Spleen (tissue), 11 donors: Measurements from ENCODE around the gene HDAC4. TPM values are rescaled to one million over a fixed set of nuclear protein-coding genes. Genes with fewer than 3 reads are reported as not detected.

Experiments used
- DNase-seq: peaks from one replicate; pipeline ENCODE4 v3.0.0-alpha.2; 2020
- H3K27ac ChIP-seq, 8 donors: fragments of 200-600 bp; sonication (generic) in 7 of 8; 1 replicate in 4 of 8; 2 replicates in 4 of 8; pipeline versions ENCODE4 v1.5.0 to v1.8.0; 2016 to 2021; ENCODE audit warnings: inconsistent platforms in 4 of 8, mild to moderate bottlenecking in 4 of 8, moderate library complexity in 1 of 8
- H3K27me3 ChIP-seq, 7 donors: fragments of 200-600 bp; sonication (generic) in 6 of 7; replicated peaks in 1 of 7; 1 replicate in 4 of 7; 2 replicates in 3 of 7; pipeline versions ENCODE4 v1.5.0 to v1.8.0; 2016 to 2021; ENCODE audit warnings: inconsistent platforms in 3 of 7, mild to moderate bottlenecking in 1 of 7
- H3K36me3 ChIP-seq, 6 donors: fragments of 200-600 bp; sonication (generic) in 5 of 6; 1 replicate in 4 of 6; 2 replicates in 2 of 6; pipeline versions ENCODE4 v1.5.0 to v1.8.0; 2016 to 2021; ENCODE audit warnings: inconsistent platforms in 2 of 6
- H3K4me1 ChIP-seq, 6 donors: fragments of 200-600 bp; sonication (generic) in 5 of 6; 1 replicate in 3 of 6; 2 replicates in 3 of 6; pipeline versions ENCODE4 v1.5.0 to v1.8.0; 2016 to 2021; ENCODE audit warnings: inconsistent platforms in 3 of 6
- H3K4me3 ChIP-seq, 8 donors: fragments of 200-600 bp; sonication (generic) in 7 of 8; 1 replicate in 4 of 8; 2 replicates in 4 of 8; pipeline versions ENCODE4 v1.5.0 to v1.8.0; 2016 to 2021; ENCODE audit warnings: inconsistent platforms in 4 of 8, mild to moderate bottlenecking in 4 of 8, moderate library complexity in 2 of 8
- H3K9me3 ChIP-seq, 8 donors: fragments of 200-600 bp; sonication (generic) in 7 of 8; 1 replicate in 4 of 8; 2 replicates in 4 of 8; pipeline versions ENCODE4 v1.5.0 to v1.8.0; 2016 to 2021; ENCODE audit warnings: inconsistent platforms in 4 of 8
- CTCF ChIP-seq, 11 experiments: fragments of 200-600 bp in 7 of 11; fragments of 450-650 bp in 4 of 11; sonication (generic) in 4 of 11; IDR thresholded peaks in 8 of 11; conservative IDR thresholded peaks in 3 of 11; 1 replicate in 7 of 11; 2 replicates in 4 of 11; pipeline versions ENCODE4 v1.4.0 to v1.8.0; 2016 to 2021; ENCODE audit warnings: antibody characterized with exemption in 11 of 11, inconsistent platforms in 4 of 11, mild to moderate bottlenecking in 1 of 11
- POLR2A ChIP-seq, 3 donors: fragments of 450-650 bp; IDR thresholded peaks; one replicate each; pipeline ENCODE4 v1.5.1; 2017; ENCODE audit warnings: antibody characterized with exemption in 3 of 3, mild to moderate bottlenecking in 1 of 3
- POLR2AphosphoS5 ChIP-seq, 3 donors: sonication (generic); formaldehyde crosslinking; IDR thresholded peaks; one replicate each; pipeline ENCODE4 v1.5.1; 2017; ENCODE audit warnings: antibody characterized with exemption in 3 of 3
- WGBS, 5 donors: extraction: QIAGEN DNeasy Blood & Tissue Kit in 3 of 5; methylation state at CpG; one replicate each; pipeline versions ENCODE4 v1.1.5 to v1.1.7; 2013 to 2018; 5-methylcytosine and 5-hydroxymethylcytosine counted together
- intact Hi-C: fragments of 100-400 bp; cut with DNase I; formaldehyde crosslinking; loops from one replicate; pipeline ENCODE4 v1.15.0; 2023; ENCODE audit warnings: low total_unique reads
- polyA plus RNA-seq, 3 donors: library from polyadenylated mRNA; stranded (reverse); fragments of 200-250 nt; gene quantifications; one replicate each; pipeline ENCODE4 v1.2.1, GENCODE V29; 2013
- total RNA-seq, 7 donors: library from RNA; depleted of rRNA in 3 of 7; stranded (reverse); fragments of >200 nt in 3 of 7; fragmentation: NEBNext Ultra II Directional in 4 of 7; extraction: Animal tissue kit (Norgen Biotek cat#: 25700) in 4 of 7; gene quantifications; one replicate each; pipeline versions ENCODE4 v1.1.0 to v1.2.1, GENCODE V29; 2016 to 2021
- donor health status: healthy with polysubstance abuse.
- donor health status: DM: no; HTN: no; CAD: no; lungs with moderate emphysema.
- donor health status: DM: no; HTN: no; CAD: no.
- donor health status: Bipolar disorder and iron deficiency.
- donor health status: healthy.
- donor health status: DM: no; HTN: no; CAD: no.
- donor health status: DM: yes; HTN: yes; CAD: no.

HDAC4 gene
- total and polyA plus RNA-seq, 10 donors, result 3.2 to 122 (median 69.5) TPM

DNA sequence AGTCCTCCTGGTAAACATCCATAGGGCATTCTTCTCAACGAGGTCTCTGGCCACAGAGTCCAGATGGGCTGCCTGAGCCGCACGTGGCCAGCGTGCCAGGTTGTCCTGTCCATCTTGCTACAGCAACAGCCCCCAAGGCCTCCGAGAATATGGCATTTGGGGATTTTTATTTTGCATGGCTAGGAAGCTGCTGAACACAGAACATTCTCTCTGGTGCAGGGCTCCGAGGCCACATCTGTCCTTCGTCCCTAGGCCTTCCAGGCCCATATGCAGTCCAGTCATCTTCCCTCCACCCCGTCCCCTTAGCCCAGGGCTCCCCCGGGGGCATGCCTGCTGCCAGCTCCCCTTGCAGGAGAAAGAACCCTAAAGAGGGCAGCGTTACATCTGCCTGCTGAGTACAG is 2.3 kb downstream of the HDAC4 start:
- Histone ChIP-seq H3K27ac (peak overlapping the region in 1 of 8 donors; percentile 83), H3K9me3 (no peaks in the 10 kb centered on the region), H3K36me3 (no peaks in the 10 kb centered on the region), H3K4me1 (peaks cover 20 to 71% (median 40%) of the 10 kb centered on the region in 6 donors), H3K27me3 (no peaks in the 10 kb centered on the region), H3K4me3 (no peak overlapping the region)
- 81 to 89% (median 86%) methylated on average over 10 of the region's 10 CpGs for WGBS, 5 donors
- peak; percentile 76 for DNase-seq
- intact Hi-C loops, result no loop called here
- no peak for TF ChIP-seq CTCF (IDR thresholded peaks at IDR 0.05 in 8 of 11, conservative IDR thresholded peaks at IDR 0.05 in 3 of 11)
- TF ChIP-seq POLR2A (IDR thresholded peaks at IDR 0.05), result no peak
- TF ChIP-seq POLR2AphosphoS5 (IDR thresholded peaks at IDR 0.05), result no peak

DNA sequence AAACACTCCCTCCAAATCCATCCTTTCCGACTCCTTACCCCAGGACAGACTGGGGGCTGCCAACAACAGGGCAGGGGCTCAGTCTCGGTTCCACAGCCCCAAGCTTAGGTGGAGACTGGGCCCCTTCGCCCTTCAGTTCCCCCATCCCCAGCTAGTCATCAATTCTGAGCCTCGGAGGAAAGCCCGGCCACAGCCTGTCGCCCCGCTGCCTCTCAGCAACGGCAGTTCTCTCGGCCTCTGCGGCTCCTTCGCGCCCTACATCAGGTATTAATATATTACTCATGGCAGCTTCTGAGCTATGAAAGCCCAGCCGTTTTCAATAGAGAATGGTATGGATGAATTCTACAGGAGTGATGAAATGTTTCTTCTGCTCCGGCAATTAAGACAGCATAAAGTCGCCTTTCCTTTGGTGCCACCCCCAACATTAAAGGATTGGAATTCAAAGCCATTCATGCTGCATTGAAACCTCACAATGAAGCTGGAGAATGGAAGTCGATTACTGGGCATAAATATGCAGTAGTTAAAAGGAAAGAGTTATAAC is 2.8 kb downstream of the HDAC4 start:
- Histone ChIP-seq H3K9me3 (no peaks in the 10 kb centered on the region), H3K27me3 (no peaks in the 10 kb centered on the region), H3K27ac (no peak overlapping the region), H3K4me3 (no peak overlapping the region), H3K36me3 (no peaks in the 10 kb centered on the region), H3K4me1 (peaks cover 25 to 76% (median 45%) of the 10 kb centered on the region in 6 donors)
- TF ChIP-seq POLR2AphosphoS5 (IDR thresholded peaks at IDR 0.05) (no peak), CTCF (IDR thresholded peaks at IDR 0.05 in 8 of 11, conservative IDR thresholded peaks at IDR 0.05 in 3 of 11) (no peak), POLR2A (IDR thresholded peaks at IDR 0.05) (no peak)
- DNase-seq, result no peak
- intact Hi-C loops, result no loop called here
- 90 to 93% (median 92%) methylated on average over 16 of the region's 16 CpGs for WGBS, 5 donors

DNA sequence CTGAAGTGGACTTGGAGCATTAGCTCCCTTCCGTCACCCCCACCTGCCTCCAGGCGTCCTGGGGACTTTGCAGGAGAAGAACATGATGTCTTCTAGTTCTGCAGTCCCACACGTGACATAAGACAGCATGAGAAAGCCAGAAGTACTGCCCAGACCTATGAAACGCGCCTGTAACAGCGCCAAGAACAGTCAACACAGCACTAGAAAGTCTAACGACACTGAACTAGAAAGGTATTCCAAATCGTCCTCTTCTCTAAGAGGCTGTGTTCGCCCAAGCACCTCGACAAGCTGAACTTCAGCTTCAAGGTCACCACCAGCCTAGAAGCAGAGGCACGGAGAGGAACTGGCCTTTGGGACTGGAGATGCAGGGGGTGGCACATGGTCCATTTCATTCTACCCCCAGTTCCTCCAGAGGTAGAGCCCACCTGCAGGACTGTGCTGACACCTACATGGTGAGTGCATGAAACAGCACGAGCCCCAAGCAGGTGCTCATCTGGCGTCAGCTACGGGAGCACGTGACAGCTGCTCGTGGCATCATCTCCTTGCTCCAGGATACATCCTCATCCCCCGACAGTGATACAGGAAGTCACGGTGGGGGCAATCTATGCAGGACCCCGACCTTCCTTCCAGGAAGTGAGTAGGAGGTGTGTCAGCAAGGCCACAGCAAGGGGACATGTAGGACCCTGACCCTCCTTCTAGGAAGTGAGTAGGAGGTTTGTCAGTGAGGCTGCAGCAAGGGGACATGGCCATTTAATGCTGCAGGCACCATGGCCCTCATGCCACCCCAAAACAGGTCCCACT is 3.7 kb downstream of the HDAC4 start:
- Histone ChIP-seq H3K36me3 (peaks cover 0 to 2% (median 0%) of the 10 kb centered on the region in 6 donors), H3K27ac (no peak overlapping the region), H3K27me3 (no peaks in the 10 kb centered on the region), H3K9me3 (no peaks in the 10 kb centered on the region), H3K4me3 (no peak overlapping the region), H3K4me1 (peaks cover 22 to 74% (median 41%) of the 10 kb centered on the region in 6 donors)
- intact Hi-C loops, result no loop called here
- TF ChIP-seq POLR2A (IDR thresholded peaks at IDR 0.05), result no peak
- TF ChIP-seq CTCF (IDR thresholded peaks at IDR 0.05 in 8 of 11, conservative IDR thresholded peaks at IDR 0.05 in 3 of 11), result peak in 7 of 11 experiments; percentile 19 to 57 (median 32)
- peak in 1 of 3 donors; percentile 28 for TF ChIP-seq POLR2AphosphoS5 (IDR thresholded peaks at IDR 0.05)
- WGBS, 5 donors, result 60 to 70% (median 64%) methylated on average over 19 of the region's 19 CpGs
- DNase-seq, result no peak

- TF ChIP-seq CTCF (IDR thresholded peaks at IDR 0.05 in 8 of 11, conservative IDR thresholded peaks at IDR 0.05 in 3 of 11) (no peak), POLR2A (IDR thresholded peaks at IDR 0.05) (no peak), POLR2AphosphoS5 (IDR thresholded peaks at IDR 0.05) (no peak)
- no peaks in the 10 kb centered on the region for H3K27me3 ChIP-seq
- peaks cover 22 to 71% (median 40%) of the 10 kb centered on the region in 6 donors for H3K4me1 ChIP-seq
- WGBS, 5 donors, result 78 to 91% (median 89%) methylated on average over 6 of the region's 6 CpGs
- intact Hi-C loops, result no loop called here
- H3K4me3 ChIP-seq, result no peak overlapping the region
- no peak for DNase-seq
- H3K9me3 ChIP-seq, result no peaks in the 10 kb centered on the region
- peaks cover 0 to 12% (median 0%) of the 10 kb centered on the region in 6 donors for H3K36me3 ChIP-seq
- no peak overlapping the region for H3K27ac ChIP-seq
These were observed 5.3 kb downstream of the HDAC4 start for GRCh38 chr2:239395524-239395923.
